HepG2 (cell line): Measurements from ENCODE around the gene REEP3. TPM values are rescaled to one million over a fixed set of nuclear protein-coding genes. Genes with fewer than 3 reads are reported as not detected.

Experiments used
- ATAD3A ChIP-seq: sonication (generic); formaldehyde crosslinking; IDR thresholded peaks from 2 replicates; pipeline ENCODE4 v1.4.0; 2020; ENCODE audit warnings: missing genetic modification reagents
- CHCHD3 ChIP-seq: sonication (generic); formaldehyde crosslinking; IDR thresholded peaks from 2 replicates; pipeline ENCODE4 v1.8.0; 2022; ENCODE audit warnings: mild to moderate bottlenecking, missing genetic modification reagents, moderate library complexity
- ETV6 ChIP-seq: sonication (generic); formaldehyde crosslinking; conservative IDR thresholded peaks from 2 replicates; pipeline ENCODE4 v1.4.0; 2020; ENCODE audit warnings: missing genetic modification reagents
- HINFP ChIP-seq: sonication (generic); formaldehyde crosslinking; IDR thresholded peaks from 2 replicates; pipeline ENCODE4 v1.4.0; 2020; ENCODE audit warnings: low read depth, mild to moderate bottlenecking, missing genetic modification reagents
- MAF1 ChIP-seq: sonication (generic); formaldehyde crosslinking; IDR thresholded peaks from 2 replicates; pipeline ENCODE4 v1.5.0; 2020; ENCODE audit warnings: missing genetic modification reagents, borderline replicate concordance
- MTF2 ChIP-seq: sonication (generic); formaldehyde crosslinking; IDR thresholded peaks from 2 replicates; pipeline ENCODE4 v1.5.0; 2020; ENCODE audit warnings: missing genetic modification reagents, borderline replicate concordance
- MXI1 ChIP-seq: IDR thresholded peaks from 3 replicates; pipeline ENCODE4 v1.6.1; 2012; ENCODE audit warnings: low read depth, low read length, inconsistent platforms, borderline replicate concordance
- RAD21 ChIP-seq: fragments of 450-650 bp; formaldehyde crosslinking; IDR thresholded peaks from 2 replicates; pipeline ENCODE4 v1.5.0; 2020; ENCODE audit warnings: mild to moderate bottlenecking
- RFX3 ChIP-seq: IDR thresholded peaks from 2 replicates; pipeline ENCODE4 v1.6.1; 2016; ENCODE audit warnings: missing biosample characterization, missing genetic modification reagents
- SKI ChIP-seq: fragments of 450-650 bp; IDR thresholded peaks from one replicate; pipeline ENCODE4 v1.6.1; 2018; ENCODE audit warnings: mild to moderate bottlenecking; ENCODE audit not compliant: partially characterized antibody
- USF2 ChIP-seq, 2 experiments: sonication (generic) in 1 of 2; formaldehyde crosslinking in 1 of 2; IDR thresholded peaks; 2 replicates each; pipeline versions ENCODE4 v1.5.1 to v1.6.1; 2011 to 2020; ENCODE audit warnings: borderline replicate concordance in 1 of 2, low read depth in 1 of 2, low read length in 1 of 2, mild to moderate bottlenecking in 1 of 2, missing genetic modification reagents in 1 of 2, moderate library complexity in 1 of 2
- ZFP91 ChIP-seq: sonication (generic); formaldehyde crosslinking; IDR thresholded peaks from 2 replicates; pipeline ENCODE4 v1.9.0; 2022; ENCODE audit warnings: missing genetic modification reagents, mild to moderate bottlenecking, borderline replicate concordance
- ZNF441 ChIP-seq: sonication (generic); formaldehyde crosslinking; IDR thresholded peaks from 2 replicates; pipeline ENCODE4 v1.7.0; 2021; ENCODE audit warnings: missing genetic modification reagents, borderline replicate concordance
- ZNF781 ChIP-seq: sonication (generic); formaldehyde crosslinking; IDR thresholded peaks from 2 replicates; pipeline ENCODE4 v1.5.1; 2020; ENCODE audit warnings: borderline replicate concordance, mild to moderate bottlenecking, missing genetic modification reagents; ENCODE audit errors: not compliant biosample characterization
- ZNF883 ChIP-seq: sonication (generic); formaldehyde crosslinking; IDR thresholded peaks from 2 replicates; pipeline ENCODE4 v1.5.1; 2020; ENCODE audit warnings: mild to moderate bottlenecking, missing genetic modification reagents; ENCODE audit errors: not compliant biosample characterization
- ZSCAN20 ChIP-seq: sonication (generic); formaldehyde crosslinking; IDR thresholded peaks from 2 replicates; pipeline ENCODE4 v1.4.0; 2020; ENCODE audit warnings: missing genetic modification reagents, mild to moderate bottlenecking, borderline replicate concordance
- polyA plus RNA-seq, 8 experiments: library from polyadenylated mRNA; depleted of rRNA in 3 of 8; stranded (reverse) in 7 of 8; unstranded in 1 of 8; fragments of >200 nt; fragmentation: Illumina TruSeq in 4 of 8; extraction: Trizol in 4 of 8; gene quantifications; 2 replicates each; pipeline versions ENCODE4 v1.2.1 to v1.2.3, GENCODE V29; 2011 to 2016; ENCODE audit warnings: low read depth in 4 of 8, missing spikeins in 1 of 8, mixed read lengths in 1 of 8; ENCODE audit not compliant: insufficient read depth in 1 of 8
- total RNA-seq, 5 experiments: library from RNA; depleted of rRNA; stranded (reverse); fragments of >200 nt; fragmentation: Illumina TruSeq; extraction: Trizol; gene quantifications; 2 replicates each; pipeline ENCODE4 v1.2.3, GENCODE V29; 2016; ENCODE audit warnings: low read depth in 1 of 5
- TF ChIP-seq, protein P1 (sequence below), 2 experiments: sonication (generic) in 1 of 2; formaldehyde crosslinking in 1 of 2; IDR thresholded peaks; 2 replicates each; pipeline versions ENCODE4 v1.4.0 to v1.6.1; 2018 to 2020; ENCODE audit warnings: missing genetic modification reagents in 2 of 2, borderline replicate concordance in 1 of 2, low read depth in 1 of 2, mild to moderate bottlenecking in 1 of 2, missing biosample characterization in 1 of 2

REEP3 gene
- total and polyA plus RNA-seq, 2 of the 13 experiments (the other 11 are each of a cell fraction or from before 2014, with no cell fraction given): 7.1 to 31.4 TPM

- peak; percentile 50; the same call in 1 of the 2 replicates for TF ChIP-seq USF2 (IDR thresholded peaks at IDR 0.05; ENCODE audit: low read depth, low read length)
- TF ChIP-seq USF2 (CRISPR knock-in tag; IDR thresholded peaks at IDR 0.05; ENCODE audit: borderline replicate concordance): peak; percentile 51; the same call in 1 of the 2 replicates
- TF ChIP-seq ETV6: peak; percentile 50; the same call in 1 of the 2 replicates
- TF ChIP-seq ZNF883 (CRISPR knock-in tag): peak; percentile 72
- TF ChIP-seq ATAD3A (CRISPR knock-in tag): no peak
- peak; percentile 47; the same call in 1 of the 3 replicates for TF ChIP-seq MXI1
- peak; percentile 62 for TF ChIP-seq SKI
- TF ChIP-seq HINFP (CRISPR knock-in tag): no peak
- peak; percentile 62; the same call in 1 of the 2 replicates for TF ChIP-seq ZNF441 (CRISPR knock-in tag)
- no peak for TF ChIP-seq RFX3 (CRISPR knock-in tag)
- no peak for TF ChIP-seq ZFP91
- TF ChIP-seq RAD21 (CRISPR knock-in tag): peak; percentile 47
- TF ChIP-seq, protein P1, sequence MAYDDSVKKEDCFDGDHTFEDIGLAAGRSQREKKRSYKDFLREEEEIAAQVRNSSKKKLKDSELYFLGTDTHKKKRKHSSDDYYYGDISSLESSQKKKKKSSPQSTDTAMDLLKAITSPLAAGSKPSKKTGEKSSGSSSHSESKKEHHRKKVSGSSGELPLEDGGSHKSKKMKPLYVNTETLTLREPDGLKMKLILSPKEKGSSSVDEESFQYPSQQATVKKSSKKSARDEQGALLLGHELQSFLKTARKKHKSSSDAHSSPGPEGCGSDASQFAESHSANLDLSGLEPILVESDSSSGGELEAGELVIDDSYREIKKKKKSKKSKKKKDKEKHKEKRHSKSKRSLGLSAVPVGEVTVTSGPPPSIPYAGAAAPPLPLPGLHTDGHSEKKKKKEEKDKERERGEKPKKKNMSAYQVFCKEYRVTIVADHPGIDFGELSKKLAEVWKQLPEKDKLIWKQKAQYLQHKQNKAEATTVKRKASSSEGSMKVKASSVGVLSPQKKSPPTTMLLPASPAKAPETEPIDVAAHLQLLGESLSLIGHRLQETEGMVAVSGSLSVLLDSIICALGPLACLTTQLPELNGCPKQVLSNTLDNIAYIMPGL (CRISPR knock-in tag; IDR thresholded peaks at IDR 0.05; ENCODE audit: borderline replicate concordance in 1 of 2, low read depth in 1 of 2): peak; percentile 41 to 52; a peak in 1 of 4 replicates
- TF ChIP-seq MTF2: no peak
- peak; percentile 11; the same call in 1 of the 2 replicates for TF ChIP-seq ZSCAN20 (CRISPR knock-in tag)
- TF ChIP-seq MAF1 (CRISPR knock-in tag): no peak
- TF ChIP-seq ZNF781 (CRISPR knock-in tag): no peak
- TF ChIP-seq CHCHD3: no peak
These were observed 445 bp downstream of the REEP3 start (continued) for GRCh38 chr10:63521416-63522276.
